ENCODE measurements around the gene WBP2.
"Not testable (repeated sequence)": the region's sequence is repeated elsewhere in the genome, so short reads cannot be mapped to it uniquely, and the experiment has no call there.

WBP2 gene

DNA sequence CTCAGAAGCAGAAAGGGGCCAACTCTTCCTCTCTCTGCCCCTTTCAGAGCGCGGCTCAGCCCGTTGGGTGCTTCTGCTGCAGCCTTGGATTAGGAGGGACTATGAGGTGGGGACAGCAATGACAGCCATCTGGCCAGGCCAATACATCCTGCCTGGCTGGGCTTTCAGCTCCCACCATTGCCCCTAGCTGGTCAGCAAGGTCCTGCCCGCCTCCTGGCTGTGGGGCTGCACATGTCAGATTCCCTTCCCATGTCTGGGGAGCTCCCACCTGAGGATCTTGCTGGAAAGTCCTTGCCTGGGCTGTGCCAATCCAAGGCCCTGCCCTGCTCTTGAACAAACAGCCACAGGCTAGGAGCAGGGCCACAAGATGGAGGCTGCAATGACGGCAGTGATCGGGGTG is 33.3 kb upstream of the WBP2 start:
- DNase-seq, result no peak

DNA sequence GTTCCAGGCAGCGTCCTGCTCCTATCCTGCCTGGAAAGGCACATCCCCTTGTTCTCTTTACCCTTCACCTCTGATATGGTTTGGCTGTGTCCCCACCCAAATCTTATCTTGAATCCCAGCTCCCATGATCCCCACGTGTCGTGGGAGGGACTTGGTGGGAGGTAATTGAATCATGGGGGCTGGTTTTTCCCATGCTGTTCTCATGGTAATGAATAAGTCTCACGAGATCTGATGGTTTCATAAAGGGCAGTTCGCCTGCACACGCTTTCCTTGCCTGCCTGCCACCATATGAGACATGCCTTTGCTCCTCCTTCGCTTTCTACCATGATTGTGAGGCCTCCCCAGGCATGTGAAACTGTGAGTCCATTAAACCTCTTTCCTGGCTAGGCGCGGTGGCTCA is 30.7 kb upstream of the WBP2 start:
- not testable (repeated sequence) for DNase-seq

DNA sequence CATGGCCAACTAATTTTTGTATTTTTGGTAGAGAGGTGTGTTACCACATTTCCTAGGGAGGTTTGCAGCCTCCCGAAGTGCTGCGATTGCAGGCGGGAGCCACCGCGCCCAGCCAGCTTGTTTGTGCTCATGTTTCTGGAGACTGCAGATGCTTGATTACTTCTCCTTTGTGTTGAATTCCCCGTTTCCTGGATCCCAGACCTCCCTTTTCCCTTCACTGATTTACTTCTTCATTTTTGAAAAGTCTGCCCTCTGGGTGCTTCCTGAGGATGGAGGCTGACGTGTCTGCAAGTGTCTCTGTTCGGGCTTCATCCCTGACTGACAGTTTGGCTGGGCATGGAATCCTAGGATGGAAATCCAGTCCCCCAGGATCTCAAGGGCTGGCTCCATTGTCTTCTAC is 30.3 kb upstream of the WBP2 start:
- no peak for DNase-seq

DNA sequence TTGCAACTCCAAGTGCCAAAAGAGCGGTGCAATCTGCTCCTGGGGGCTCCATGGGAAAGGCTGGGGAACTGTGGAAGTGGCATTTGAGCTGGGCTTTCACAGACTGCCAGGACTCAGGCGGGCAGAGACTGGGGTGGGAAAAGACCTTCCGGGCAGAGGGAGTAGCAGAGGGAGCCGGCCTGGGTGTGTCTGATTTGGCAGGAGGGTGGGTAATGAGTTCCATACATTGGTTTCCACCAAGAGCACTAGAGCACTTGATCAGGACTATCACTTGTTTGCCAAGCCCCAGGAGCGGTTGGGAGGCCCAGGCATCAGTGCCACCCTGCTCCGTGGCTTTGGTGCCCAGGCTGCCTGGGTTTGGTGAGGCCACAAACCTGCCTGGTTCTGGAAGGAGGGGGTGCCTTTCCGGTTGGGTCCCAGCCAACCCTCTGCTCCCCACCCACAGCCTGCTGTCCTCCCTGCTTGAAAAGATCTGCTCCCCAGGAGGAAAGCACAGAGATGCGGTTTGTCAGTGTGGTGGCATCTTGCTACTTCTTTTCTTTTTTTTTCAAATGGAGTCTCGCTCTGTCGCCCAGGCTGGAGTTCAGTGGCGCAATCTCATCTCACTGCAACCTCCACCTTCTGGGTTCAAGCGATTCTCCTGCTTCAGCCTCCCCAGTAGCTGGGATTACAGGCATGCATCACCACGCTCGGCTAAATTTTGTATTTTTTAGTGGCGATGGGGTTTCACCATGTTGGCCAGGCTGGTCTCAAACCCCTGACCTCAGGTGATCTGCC is 26.7 kb upstream of the WBP2 start:
- no peak for DNase-seq

DNA sequence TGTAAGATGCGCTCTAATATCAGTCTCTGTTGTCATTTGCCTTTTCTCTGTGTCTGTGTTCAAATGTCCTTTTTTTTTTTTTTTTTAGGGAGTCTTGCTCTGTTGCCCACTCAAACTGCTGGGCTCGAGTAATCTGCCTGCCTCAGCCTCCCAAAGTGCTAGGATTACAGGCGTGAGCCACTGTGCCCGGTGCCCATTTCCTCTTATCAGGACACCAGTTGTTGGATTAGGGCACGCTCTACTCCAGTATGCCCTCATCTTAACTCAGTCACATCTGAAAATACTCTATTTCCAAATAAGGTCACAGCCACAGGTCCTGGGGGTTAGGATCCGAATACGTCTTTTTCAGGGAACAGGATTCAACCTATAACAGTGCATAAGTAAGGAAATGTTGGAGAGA is 25.1 kb upstream of the WBP2 start:
- DNase-seq, result no peak

DNA sequence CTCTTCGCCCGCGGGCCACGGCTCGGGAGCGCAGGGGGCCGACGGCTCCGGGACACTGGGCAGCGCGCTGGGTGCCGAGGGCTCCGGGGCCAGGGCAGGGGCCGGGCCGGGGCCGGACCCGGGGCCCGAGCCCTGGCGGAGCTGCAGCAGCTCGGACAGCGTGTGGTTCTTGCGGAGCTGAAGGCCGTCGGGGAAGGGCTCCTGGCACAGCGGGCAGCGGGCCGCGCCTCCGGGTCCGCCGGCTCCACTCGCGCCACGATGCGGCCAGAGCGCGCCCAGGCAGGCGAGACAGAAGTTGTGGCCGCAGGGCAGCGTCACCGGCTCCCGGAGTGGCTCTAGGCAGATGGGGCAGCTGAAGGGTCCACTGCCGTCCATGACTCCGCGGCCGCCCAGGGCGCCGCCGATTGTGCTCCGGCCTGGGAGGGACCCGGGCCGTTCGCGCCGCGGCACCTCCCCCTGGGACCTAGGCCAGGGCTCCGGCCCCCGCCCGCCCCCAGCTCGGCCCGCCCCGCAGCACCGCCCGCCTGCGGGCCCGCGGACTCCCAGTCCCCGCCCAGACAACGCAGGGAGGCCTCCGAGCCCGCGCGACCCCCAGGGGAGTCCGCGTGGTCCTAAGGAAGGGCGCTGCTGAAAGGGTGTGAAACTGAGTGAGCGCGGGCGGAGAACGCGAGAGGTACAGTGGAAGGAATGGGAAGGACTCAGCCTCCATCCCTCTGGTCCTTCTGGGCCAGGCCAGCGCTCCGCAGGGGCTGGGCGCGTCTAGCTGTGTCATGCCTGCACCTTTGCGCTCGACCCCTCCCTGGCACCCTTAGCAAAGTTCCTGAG is 23.3 kb upstream of the WBP2 start, which contains the start of gene TRIM47:
TSS of gene TRIM47 (minus strand) at position 408 of the 825 bp plus-strand sequence. CDS start at position 375, 33 bp downstream.
- peak; percentile 41 for DNase-seq

DNA sequence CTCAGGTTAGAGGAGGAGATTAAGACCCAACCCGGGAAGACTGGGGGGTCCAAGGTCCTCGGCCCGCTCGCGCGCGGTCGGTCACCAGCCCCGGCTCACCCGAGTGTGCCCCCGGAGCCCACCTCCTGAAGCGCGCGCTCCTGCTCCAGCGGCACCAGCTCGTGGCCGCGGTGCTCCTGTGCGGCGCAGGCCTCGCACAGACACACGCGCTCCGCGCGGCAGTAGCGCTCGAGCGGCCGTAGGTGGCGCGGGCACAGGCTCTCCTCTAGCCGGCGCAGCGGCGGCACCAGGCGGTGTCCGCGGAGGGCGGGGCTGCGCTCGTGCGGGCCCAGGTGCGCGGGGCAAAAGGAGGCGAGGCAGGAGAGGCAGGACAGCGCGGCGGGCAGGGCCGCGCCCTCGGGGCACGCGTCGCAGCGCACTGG is 22.6 kb upstream of the WBP2 start:
- peak; percentile 79 for DNase-seq

DNA sequence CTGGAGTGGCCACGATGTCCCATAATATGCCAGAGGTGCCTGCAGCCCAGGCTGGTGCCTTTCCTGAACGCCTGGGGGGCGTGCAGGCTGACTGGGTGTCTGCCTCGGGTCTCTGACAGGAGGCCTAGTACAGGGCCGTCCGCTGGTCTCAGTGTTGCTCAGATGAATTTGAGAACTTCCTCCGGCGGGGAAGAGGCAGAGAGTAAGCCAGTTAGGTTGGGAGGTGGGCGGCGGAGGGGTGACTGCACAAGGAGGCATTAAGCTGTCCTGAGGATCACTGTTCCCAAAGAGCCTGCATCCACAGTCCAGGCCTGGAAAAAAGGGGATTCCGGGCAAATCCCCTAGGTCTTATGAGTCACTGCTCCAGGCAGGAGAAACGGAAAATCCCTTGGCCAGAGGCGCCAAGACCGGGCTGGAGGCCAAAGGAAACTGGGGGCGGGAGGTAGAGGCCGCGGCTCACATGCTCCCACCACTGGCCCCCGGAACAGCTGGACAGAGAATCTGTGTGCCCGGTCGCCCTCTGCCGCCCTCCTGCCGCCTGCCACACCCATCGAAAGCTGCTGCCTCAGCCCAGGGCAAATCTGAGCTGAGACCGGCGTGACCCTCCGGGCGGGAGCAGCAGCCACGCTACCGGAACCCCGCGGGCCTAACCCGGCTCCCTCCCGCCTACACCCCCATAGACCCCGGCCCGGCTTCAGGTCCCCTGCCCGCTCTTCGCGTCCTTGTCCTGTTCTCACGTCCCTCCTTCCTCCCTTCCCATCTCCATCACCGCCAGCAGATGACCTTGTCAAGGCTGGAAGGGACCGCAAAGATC is 22.0 kb upstream of the WBP2 start:
- peak; percentile 92 for DNase-seq

DNA sequence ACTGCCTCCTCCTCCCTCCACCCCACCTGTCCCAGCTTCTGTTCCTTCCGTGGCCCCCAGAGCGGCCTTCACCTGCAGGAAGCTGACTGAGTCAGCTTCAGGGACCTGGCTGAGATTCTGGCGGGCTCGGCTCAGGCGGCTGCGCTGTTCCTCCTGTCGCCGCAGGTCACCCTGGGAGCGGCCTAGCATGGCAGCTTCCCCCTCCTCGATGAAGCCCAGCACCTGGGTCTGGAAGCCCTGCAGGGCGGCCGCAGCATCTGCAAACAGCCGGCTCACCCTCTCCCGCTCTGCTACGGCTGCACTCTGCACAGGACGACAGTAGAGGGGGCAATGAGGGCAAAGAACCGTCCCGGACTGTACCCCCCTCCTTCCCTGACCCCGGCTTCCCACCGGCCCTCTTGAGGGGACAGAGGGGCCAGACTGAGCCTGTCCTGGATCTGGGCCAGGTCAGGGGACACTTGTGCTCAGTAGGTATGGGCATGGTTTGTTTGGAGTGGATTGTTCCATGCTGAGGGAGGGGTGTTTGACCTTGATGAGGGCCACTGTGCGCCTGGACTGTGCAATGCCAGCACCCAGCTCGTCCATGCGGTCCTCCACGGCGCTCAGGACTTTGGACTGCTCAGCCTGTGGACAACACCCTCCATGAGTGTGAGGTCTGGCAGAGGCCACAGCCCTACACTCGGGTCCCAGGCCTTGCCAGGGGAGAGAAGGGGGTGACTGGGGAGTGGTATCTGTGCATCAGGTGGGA is 21.2 kb upstream of the WBP2 start:
- DNase-seq, result no peak

DNA sequence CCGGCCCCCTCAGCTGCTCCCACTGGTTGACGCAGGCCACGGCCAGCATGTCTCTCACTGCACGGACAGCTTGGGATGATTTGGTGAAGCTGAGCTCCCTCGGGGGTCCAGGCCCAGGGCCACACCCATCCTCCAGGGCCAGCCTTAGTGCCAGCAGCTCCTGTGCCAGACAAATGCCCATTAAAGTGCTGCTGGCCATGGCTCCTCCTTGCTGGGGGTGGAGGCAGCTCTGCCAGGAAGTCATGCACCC is 20.7 kb upstream of the WBP2 start:
- no peak for DNase-seq

DNA sequence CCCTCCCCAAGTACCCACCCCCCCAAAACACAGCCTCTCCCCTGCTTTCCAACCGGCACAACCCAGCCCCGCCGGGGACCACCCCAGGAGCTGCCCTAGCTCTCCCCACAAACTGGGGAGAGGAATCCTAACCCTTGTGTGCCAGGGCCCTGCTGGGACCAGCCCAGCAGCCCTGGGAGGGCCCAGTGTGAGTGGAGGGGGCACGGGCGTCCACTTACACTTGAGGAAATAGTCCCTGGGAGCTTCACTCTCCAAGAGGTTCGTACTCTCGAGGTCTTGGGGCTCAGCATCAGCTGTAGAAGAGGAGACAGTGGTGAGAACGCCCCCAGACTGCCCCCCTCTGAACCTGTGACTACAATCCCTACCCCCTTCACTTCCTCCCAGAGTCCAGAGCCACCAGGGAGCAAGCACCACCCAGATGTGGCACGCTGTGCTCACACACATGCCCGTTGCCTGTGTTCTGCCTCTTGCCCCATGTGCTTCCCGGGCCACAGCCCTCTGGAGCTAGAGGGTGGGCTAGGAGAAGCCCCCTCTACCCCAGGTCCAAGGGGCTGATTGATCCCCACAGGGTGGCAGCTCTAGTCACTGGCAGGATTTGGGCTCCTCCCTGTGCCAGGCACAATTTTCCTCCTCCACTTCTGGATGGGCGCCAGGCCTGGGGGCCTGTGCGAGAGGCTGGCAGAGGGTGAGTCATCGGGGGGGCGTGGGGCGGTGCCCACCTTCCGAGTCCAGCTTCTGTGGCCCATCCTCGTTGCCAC is 20.2 kb upstream of the WBP2 start:
- no peak for DNase-seq

DNA sequence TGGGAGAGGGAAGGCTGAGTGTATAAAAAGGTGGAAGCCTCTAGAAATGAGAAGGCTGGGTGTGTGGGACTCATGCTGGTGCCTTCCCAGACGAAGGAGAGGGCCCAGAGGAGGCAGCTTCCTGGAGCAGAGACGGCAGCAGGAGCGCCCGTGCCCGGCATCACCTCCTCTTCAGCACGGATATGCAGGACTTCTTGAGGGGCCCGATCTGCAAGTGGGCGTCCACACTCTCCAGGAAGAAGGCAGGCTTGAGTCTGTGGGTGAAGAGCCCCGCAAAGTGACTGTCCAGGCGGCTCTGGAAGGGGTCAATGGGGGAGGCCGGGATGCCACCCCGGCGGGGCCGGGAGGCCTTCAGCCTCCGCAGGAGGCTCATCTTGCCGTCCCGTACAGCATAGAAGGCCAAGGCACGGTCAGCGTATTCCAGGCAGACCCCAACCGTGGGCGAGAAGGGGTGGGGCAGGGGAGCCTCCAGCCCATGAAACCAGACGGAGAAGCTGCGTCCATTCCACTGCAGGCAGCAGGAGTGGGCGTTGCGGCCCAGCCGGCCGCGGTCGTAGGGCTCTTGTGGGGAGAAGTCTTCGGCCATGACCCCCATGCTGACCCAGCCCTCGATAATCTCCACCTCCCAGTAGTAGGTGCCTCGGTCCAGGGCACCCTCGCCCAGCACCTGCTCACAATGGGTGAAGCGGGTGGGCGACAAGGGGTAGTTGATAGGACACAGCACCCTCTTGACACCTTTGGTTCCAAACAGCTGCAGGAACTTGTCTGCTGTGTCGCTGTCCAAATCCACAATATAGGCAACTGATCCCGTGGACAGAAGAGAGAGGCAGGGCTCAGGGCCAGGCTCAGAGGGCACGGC is 19.4 kb upstream of the WBP2 start:
- DNase-seq, result no peak

DNA sequence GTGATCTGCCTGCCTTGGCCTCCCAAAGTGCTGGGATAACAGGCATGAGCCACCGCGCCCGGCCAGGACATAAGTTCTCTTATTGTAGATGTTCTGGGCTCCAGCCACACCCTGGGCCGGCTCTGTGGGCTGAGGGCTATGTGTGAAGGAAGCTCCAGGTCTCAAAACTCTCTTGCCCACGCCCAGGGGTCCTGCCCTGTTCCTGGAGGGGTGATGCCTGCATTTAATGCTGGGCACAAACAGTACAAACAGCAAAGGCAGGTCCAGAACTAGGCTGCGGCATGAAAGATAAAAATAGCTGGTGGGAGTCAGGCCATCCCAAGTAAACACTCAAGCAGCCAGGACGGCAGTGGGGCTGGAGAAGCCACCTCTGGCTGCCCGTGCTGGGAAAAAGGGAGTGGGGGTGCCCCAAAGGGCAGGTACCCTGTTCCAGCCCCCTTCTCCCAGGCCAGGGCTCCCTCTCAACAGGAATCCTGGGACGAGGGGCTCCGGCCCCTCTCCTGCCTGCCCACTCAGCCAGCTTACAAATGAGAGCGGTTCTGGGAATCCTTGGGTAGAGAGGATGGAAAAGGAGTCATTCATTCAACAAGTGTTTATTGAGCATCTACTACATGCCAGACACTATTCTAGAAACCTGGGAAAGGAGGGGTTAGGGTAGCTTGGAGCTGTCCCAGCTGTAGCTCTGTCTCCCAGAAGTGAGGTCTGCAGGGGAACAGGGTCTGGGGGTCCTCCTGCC is 18.6 kb upstream of the WBP2 start:
- no peak for DNase-seq

DNA sequence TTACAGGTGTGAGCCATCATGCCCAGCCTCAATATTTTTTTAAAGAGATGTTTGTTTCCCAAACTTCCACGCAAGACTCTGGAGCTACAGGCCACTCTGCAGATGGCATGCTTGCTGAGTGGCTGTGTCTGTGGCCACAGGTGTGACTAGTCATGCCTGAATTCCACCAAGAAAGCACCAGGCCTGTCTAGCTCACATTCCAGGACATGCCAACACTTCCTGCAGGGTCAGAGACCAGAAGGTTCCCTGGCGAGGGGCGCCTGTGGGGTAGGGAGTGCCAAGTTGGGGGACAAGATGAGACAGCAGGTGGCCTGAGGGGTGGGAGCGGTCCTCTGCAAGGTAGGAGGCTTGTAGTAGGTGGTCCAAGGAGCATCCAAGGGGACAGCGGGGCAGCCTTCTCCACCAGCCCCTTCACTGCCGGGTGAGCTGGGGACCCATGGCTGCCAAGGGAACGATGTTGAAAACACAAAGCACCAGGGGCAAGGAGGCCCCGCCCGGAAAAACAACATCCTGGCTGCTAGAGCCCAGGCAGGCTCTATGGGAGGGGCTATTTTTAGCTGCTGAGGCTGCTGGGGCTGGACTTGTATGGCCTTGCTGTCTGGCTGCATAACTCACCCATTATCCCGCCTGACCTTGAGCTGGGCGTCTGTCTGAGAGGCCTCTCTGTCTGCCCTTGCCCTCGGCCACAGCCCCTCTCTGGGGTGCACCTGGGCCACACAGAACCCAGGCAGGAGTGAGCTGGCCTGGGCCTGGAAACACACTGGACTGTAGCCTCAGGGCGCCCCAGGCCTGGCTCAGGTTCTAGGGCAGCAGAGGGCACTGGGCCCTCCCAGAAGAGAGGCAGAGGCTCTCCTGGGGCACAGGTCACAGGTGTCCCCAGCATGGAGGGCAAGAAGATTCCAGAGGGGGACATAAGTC is 17.6 kb upstream of the WBP2 start:
- DNase-seq, result peak; percentile 57

DNA sequence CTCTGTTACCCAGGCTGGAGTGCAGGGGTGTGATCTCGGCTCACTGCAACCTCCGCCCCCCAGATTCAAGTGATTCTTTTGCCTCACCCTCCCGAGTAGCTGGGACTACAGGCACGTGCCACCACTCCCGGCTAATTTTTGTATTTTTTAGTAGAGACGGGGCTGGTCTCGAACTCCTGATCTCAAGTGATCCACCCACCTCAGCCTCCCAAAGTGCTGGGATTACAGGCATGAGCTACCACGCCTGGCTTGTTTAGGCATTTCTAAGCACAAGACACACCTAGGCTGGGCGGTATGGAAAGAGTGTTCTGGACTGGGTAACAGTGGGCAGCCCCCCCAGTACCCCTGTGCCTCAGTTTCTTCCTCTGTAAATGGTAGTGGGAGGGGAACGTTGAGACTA is 15.1 kb upstream of the WBP2 start:
- DNase-seq, result not testable (repeated sequence)

DNA sequence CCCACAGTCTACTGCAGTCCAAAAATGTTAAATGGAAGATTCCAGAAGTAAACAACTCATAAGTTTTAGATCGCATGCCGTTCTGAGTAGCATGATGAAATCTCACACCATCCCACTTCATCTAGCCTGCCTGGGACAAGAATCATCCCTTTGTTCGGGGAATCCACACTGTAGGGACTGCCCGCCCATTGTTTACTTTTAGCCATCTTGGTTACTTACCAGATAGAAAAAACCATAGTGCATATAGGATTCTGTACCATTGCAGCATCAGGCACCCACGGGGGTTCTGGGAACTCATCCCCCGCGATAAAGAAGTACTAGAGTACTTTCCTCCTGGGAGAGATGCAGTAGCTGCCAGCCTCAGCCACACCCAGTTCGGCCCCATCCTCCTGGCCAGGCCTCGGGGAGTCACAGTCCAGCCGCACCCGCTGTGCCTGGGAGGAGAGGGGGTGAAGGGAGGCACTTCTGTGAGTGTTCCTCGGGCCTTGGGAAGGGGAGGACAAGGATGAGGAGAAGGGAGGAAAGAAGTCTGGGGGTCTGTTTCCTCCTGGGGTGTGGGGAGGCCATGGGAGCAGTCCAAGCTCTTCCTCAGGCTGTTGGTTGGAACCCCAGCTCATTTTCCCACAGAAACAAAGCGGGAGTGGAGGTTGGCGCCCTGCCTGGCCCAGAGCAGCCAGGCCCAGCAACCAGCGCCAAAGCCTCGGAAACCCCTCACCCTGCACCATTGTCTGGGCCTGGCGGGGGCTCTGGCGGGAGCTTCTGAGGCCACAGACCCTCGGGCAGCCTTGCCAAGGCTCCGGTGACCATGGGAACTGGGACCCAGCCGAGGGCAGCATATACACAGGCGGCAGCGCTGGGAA is 14.4 kb upstream of the WBP2 start:
- DNase-seq, result peak; percentile 26

DNA sequence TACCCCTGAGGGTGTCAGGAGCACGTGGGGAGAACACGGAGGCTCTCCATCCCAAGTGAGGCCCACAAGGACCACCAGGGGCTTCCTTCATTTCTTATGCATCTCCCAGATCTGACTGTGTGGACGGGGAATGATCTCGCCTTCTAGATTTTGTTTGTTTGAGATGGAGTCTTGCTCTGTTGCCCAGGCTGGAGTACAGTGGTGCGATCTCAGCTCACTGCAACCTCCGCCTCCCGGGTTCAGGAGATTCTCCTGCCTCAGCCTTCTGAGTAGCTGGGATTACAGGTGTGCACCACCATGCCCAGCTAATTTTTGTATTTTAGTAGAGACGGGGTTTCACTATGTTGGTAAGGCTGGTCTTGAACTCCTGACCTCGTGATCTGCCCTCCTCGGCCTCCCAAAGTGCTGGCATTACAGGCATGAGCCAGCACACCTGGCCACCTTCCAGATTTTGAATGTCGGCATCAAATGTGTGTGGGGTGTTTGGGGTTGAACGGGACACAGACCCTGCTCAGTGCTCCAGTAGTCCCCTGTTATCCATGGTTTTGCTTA is 13.7 kb upstream of the WBP2 start:
- DNase-seq, result not testable (repeated sequence)

Data from HCEC 1CT (cell line).